ENCODE data around the gene ANXA6.
"Not testable (repeated sequence)": the region's sequence is repeated elsewhere in the genome, so short reads cannot be mapped to it uniquely, and the experiment has no call there.

Gene ANXA6

DNA sequence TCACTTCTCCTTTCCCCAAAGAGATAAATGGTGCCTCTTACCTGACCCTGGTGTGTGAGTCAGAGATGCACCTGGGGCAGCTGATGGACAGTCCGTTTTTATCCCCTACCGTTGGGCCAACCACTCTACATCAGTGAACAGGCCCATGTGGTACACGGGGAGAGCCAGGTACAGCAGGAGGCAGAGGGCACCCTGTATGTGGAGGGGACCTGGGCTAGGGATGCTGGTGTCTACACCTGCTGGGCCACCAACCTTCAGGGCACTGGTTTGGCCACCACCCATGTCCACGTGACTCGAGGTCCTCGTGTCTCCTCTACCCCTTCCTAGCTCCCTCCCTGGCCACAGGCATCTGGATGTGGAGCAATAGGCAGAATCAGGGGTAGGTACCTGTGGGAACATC, 22.7 kb upstream of the ANXA6 start:
- no peak for DNase-seq

DNA sequence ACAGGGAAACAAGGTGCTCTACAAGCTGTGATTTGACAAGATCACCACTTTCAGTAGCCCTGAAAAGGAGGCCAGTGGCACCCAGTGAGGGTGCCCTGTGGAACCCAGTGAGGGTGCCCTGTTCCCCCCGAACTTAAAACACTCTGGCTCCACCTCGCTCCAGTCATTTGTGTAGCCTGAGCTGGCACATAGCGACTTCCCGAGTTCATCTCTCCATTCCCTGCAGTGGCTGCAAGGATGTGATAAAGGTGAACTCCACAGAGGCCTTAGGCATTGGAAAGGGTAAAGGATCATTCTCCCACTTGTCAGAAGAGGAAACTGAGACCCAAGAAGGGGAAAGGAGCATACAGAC, 21.9 kb upstream of the ANXA6 start:
- no peak for DNase-seq

DNA sequence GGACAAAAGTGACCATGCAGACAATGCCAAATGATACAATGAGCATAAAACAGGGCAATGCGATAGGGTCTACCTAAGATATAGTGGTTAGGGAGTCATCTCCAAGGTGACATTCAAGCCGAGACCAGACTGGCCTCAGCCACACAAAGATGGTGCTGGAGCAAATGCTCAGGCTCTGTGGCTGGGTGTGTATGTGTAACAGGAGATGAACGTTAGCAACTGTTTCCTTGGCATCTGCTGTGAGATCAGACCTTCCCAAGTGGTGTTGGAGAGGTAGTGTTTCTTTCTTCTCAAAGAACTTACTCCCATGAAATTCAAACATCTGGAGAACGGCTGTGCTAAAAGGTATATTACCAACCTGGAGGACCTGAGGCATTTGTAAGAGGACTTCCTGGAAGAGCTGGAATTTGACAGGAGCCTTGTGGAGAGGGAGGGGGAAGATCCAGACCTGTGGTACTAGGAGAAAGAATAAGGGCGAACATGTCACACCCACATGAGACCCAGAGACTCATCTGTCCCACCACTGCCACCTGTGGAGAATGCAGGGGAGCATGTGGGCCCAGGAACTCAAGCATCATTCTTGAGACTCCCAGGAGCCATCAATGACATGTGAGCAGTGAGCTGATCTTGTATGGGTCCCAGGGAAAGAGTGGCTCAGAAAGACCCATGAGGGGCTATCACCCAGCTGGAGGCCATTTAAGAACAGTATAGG, 21.4 kb upstream of the ANXA6 start:
- no peak for DNase-seq

DNA sequence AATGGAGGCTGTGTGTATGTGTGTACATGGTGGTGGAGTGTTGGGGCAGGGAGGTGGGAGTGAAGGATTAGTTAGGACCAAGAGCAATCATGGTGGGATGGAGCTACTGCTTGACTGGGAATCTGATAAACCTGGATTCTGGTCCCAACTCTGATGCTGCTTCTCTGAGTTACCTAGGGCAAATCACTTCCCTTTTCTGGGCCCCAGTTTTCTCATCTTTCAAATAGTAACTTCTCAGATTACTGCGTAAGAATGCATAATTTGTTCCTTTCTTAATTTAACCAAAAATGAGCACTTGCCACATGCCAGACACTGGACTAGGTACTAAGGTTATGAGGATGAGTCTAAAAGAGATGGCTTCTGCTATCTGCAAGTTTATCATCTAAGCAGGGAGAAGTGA, 20.8 kb upstream of the ANXA6 start:
- no peak for DNase-seq

DNA sequence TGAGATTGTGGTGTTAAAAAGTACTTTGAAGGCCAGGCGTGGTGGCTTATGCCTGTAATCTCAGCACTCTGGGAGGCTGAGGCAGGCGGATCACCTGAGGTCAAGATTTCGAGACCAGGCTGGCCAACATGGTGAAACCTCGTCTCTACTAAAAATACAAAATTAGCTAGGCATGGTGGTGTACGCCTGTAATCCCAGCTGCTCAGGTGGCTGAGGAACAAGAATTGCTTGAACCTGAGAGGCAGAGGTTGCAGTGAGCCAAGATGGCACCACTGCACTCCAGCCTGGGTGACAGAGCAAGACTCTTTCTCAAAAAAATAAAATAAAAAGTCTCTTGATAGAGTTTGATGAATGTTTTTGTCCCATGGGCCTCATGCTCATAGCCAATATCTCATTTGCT, 18.7 kb upstream of the ANXA6 start:
- DNase-seq = not testable (repeated sequence)

DNA sequence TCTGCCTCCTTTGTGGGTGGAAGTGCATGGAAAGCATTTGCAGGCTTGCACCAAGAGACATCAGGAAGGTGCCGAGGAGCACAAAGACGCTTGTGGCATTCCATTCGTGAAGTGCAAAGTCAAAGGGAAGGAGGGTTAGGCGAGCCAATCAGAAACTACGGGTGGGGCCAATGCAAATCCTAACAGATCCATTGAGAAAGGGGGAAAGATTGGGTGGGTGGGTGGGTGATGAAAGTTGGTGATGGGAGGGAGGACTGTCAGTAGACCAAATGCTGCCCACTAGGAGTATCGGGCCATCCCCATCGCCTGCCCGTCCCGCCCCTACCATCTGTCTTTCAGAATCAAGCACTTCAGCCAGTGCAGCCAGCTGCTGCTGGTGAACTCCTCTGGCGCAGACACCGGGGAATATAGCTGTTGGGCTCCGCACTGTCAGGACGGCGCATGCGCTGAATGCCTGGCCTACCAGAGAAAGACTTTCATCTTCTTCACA, 17.1 kb upstream of the ANXA6 start:
- no peak for DNase-seq

DNA sequence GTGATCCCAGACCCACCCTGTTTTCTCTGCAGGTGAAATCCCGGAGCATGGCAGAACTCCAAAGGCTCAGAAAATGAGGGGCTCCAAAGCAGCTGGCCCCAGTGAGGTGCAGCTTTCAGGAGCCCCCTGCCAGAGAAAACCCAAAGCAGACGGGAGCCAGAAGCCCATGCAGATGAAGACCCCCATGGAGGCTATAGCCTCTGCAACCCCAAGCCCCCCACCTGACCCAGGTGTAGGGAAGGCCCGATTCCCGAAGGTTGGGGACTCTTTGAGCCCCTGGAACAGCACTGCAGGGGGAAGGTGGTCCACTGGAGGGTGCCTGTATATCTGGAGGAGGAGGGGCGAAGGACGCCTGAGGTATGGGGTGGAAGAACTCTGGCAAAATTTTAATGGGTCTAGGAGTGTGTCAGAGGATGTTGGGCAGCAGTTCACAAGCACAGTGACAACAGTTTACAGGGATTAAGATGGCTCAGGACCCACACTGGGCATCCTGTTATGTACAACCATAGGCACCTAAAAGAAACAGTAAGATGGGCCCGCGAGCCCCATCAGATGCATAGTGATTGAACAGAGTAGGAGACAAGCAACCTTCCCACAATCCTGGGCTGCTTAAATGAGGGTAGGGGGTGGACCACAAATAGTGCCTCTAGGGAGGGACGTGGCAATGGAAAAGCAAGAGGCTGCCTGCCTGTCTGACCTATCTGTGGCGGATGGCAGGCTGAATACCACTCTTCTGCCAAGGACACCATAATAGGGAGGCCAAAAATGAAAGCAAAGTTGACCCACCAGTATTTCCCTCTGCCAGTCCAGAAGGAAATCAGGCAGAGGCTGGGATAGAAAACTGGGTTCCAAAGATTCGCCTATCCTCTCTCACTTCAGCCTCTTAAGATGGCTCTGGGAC, 16.4 kb upstream of the ANXA6 start:
- DNase-seq = no peak

DNA sequence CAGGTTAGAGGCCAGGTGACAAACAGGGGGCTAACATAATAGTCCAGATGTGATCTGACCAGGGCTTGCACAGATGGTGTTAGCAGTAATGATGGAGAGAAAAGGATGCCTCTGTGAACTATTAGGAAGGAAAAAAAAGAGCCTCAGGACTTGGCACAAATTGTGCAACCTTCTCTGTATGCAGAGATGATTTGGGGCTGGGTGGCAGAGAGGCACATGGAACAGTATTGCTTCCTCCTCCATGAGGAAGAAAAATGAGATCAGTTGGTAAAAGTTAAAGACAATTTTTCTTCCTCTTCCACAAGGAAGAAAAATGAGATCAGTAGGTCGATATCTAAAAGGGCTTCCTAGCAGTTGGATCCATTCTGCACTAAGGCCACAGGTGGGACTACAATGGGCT, 13.9 kb upstream of the ANXA6 start:
- DNase-seq = no peak

DNA sequence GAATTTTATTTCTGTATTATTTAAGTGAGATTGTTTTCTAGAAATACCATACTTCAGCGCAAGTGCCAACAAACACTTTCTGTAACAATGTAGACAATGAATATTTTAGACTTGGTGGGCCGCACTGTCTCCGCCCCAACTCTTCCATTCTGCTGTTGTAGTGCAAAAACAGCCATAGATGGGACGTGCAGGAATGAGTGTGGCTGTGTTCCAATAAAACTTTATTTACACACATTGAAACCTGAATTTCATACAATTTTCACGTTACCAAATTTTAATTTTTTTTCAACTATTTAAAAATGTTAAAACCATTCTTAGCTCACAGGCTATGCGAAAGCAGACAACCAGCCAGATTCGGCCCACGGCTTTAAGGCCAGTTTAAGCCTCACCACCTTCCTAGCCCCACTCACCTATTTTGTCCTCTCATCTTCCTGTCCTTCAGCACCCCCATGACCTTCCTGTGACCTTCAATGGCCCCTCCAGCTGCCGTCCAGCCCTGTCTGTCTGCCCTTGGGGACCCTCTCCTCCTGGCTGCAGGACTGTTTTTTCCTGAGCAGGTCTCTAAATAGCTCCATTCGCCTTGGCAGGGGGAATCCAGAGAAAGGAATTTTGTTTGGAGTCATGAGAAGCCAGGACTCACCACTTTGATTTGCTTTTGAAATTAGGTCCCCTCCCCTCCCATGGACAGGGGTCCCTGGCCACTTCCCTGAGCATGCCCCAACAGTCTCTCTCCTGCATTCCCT, 11.2 kb upstream of the ANXA6 start:
- DNase-seq = no peak

DNA sequence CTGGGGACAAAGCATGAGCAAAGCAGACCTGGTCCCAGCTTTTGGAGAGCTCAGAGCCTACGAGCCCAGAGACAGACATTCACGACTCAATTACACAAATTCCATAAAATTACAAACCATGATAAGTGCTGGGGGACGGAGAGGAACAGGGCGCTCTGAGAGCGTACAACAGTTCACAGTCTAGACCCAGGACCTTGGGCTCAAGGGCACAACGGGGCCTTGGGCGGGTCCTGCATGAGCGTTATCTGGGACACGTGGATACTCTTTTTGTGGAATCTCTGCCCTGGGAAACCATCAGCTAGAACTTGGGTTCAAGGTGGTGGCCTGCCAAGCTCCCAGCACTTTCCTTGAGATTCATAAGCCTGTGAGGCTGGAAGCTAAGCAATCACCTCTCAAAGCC, 9.4 kb upstream of the ANXA6 start:
- no peak for DNase-seq

DNA sequence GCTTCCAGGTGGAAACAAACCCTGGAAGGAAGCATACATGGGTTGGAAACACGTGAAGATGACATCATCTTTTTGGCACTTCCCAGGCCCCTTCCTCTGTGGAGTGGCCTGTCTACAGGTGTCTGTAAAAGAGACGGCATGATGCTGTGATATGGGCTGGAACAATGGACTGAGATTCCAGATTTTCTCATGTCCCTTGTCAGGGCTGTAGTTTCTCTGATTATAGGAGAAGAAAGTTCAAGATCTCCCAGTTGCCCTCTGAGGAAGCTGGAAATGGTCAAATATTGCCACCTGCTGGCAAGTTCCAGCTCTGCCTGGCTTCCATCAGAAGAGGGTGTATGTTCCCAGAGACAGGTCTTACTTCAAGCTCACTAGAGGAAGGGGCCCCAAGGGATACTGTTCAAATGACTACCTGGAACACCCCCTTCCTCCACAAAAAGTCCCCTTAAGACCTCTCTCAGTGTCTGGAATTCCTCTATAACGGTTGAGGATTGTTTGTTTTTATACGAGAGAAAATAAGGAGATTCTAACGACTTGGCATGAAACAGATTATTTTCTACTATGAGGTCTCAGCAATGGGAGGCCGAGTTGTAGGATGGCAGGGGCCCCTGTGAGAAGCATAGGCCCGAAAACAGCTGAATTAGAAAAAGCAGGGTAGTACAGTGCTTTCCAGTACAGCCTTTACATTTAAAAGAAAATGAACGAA, 7.3 kb upstream of the ANXA6 start:
- peak; percentile 77 for DNase-seq

DNA sequence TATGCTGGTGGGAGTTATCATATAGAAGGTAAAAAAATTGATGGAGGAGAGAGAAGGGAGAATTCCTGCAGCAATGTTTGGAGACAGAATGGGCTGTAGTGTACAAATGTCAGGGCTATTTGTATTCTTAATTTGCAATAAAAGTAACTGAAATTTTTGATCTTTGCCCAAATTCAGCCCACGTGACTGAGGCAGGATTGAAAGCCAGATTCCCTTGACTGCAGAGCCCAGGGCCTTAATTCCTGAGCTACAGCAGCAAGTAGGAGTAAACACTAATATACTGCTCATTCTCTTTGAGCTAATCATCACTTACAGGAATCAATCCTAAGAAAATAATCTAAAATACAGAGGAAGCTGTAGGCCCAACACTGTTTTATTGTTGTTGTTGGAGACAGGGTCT, 5.2 kb upstream of the ANXA6 start:
- DNase-seq = no peak

DNA sequence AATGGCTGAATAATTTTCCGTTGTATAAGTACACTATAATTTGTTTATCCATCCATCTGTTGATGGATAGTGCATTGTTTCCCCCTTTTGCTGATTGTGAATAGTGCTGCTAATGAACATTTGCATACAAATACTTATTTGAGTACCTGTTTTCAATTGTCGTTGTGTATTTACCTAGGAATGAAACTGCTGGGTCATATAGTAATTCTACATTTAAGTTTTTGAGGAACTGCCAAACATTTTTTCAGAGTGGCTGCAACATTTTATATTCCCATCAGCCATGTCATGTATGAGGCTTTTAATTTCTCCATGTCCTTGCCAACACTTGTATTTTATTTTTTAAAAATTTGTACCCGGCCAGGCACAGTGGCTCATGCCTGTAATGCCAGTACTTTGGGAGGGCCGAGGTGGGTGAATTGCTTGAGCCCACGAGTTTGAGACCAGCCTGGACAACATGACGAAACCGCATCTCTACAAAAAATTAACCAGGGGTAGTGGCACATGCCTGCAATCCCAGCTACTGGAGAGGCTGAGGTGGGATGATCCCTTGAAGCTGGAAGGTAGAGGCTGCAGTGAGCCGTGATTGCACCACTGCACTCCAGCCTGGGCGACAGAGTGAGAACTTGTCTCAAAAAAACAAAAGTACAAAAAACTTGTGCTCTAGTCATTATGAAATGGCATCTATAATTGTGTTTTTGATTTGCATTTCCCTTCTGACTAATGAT, 2.2 kb upstream of the ANXA6 start:
- no peak for DNase-seq

DNA sequence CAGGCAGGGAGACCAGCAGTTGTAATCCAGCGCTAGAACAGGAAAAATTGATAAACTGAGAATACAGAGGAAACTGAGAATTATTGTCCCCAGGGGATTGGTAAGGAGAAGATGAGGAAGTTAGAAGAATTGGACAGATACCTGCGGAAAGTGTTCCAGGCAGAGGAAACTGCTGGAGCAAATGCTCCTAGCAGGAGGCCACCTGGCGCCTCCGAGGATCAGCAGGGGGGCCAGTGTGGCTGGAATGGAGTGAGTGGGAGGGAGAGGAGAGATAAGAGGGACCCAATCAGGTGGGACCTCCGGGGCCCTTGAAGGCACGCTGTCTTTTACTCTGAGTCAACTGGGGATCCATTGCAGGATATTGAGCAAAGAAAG, 695 bp upstream of the ANXA6 start:
- DNase-seq = no peak

DNA sequence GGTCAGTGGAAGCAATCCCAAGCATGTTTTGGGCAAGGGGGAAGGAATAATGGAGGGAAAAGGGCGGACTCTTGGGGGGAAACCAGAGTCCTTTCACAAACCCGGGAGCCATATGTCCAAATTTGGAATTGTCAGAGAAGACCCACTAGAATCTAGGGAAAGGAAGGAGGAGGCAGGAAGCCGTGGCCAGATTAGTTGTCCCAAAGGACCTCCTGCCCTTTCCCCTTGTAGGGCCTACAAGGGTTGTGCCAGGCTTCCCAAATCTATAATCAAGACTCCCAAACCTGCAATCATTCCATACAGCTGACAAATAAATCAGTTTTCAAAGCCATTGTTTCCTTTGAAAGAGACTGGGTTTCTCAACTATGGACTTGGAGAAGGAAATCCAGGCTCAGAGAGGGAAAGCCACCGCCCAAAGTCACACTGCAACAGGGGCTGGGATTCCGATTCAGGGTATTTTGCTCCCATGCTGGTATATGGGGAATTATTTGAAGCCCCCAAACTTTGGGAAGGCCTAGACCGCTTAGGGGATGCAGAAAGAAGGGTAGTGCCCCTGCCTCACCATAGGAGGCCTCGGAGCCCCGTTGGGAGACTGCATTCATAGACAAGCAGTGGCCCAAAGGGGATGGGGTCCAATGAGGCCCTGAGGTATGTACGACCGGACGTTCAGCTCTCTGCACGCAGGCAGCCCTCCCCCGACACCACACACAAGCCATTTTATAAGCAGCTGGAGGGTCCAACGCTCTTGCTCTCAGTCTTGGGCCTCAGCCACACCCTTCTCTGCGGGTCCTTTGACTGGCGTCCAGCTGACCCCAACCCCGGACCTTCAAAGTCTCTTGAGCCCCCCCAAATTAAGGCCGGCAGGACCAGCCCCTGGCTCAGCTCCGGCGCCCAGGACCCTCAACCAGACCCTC, 815 bp downstream of the ANXA6 start:
- no peak for DNase-seq

DNA sequence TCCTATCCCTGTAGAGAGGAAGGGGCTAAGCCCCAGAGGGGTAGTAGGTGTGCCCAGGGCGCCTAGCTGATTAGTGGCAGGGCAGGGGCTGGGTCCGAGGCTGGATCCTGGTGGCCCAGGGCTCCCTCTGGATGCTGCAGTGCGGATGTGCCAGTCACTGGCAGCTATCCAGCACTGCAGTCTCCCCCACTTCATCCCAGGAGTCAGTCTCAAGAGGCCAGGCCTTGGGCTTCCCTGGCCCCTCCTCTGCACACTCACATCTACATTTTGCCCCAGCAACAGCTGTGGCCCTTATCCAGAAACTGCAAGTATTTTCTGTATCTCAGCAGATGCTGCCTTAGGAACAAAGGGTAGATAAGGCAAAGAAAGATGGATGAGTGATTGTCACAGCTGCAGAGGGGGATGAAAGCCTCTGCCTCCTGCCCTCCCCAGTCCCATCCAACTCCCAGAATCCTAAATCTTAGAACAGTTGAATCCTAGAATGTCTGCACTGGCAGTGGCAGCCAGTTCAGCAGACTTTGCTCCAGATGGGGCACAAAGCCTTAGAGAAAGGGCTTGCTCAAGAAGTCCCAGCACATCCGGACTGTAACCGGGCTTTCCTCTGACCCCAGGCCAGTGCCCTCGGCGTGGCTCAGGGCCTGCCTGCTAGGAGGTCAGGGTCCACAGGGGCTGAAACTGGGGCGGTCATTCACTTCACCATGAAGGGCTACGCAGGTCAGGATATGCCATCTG, 1.6 kb downstream of the ANXA6 start:
- DNase-seq = no peak

DNA sequence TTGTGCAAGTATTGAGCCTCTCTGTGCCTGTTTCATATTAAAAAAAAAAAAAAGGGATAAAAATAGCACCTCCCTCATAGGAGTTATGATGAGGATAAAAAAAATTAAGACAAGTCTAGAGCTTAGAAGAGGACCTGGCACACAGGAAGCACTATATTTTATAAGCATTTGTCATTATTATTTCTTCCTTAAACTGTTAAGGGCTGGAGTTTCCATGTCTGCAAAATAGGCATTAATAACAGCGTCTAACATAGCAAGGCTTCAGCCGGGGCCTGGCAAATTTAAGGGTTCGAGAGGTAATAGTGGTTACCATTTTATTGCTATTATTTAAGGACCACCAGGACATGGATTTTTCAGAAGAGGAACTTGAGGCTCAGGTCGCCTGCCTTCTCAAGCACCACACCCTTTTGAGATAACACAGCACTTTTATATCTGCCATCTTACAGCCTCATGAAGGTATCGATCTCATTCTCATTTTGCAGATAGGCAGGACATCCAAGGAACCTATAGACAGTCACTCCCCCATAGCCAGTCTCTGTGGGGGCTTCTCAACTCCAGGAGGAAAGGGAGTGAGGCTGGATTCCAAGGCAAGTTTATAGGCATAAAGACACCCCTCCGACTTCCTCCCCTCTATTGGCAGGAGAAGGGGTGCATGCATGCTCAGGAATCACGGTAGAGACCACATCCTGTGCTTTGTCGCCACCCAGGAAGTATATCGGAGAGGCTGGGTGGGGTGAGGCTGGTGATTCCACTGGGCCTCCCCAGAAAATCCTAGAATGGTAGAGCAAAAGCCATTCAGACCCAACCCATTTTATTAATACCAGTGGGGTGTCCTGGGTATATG, 2.4 kb downstream of the ANXA6 start:
- DNase-seq = peak; percentile 40

DNA sequence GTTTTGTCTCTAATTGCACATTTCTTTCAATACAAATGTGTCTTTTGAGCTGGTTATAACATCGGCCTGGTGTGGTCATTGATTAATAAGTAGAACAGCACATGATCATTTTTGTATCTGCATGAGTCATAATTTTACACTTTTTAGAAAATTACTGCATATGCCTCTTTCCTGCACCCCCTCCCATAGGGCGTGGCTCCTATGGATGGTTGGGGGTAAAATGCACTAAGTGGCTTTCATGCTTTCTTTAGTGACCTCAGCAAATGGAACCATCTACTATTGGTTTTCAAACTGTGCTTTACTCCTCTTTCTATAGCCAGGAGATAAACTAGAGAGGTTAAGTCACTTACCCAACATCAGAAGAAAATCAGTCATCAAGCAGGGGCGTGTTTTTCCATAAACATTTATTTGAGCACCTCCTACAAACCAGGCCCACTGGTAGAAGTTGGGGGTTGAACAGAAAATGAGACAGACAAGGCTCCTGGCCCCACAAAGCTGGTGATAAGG, 3.8 kb downstream of the ANXA6 start:
- DNase-seq = no peak

DNA sequence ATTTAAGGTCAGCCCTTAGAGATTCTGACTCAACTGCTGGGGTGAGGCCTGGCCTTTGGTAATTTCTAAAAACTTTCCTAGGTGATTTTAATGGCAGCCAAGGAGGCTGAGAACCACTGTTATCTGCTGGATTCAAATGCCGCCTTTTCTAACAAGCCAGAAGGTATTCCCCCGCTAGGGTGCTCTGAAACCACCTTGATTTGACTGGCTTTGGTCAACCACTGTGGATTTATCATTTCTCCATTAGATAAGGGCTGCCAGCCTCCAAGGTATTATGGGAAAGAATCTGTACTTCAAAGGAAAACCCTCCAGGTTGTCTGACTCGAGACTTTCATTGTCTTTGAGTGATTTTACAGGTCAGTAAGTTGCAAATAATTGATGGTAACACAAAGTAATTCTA, 4.3 kb downstream of the ANXA6 start:
- DNase-seq = no peak

Data from effector CD4-positive, alpha-beta T cell (primary cell).